Measurements from ENCODE around the gene BTN1A1. TPM values are rescaled to one million over a fixed set of nuclear protein-coding genes. Genes with fewer than 3 reads are reported as not detected.

The BTN1A1 gene
- total RNA-seq, 1 donor from 2014 or later, result not detected

DNA sequence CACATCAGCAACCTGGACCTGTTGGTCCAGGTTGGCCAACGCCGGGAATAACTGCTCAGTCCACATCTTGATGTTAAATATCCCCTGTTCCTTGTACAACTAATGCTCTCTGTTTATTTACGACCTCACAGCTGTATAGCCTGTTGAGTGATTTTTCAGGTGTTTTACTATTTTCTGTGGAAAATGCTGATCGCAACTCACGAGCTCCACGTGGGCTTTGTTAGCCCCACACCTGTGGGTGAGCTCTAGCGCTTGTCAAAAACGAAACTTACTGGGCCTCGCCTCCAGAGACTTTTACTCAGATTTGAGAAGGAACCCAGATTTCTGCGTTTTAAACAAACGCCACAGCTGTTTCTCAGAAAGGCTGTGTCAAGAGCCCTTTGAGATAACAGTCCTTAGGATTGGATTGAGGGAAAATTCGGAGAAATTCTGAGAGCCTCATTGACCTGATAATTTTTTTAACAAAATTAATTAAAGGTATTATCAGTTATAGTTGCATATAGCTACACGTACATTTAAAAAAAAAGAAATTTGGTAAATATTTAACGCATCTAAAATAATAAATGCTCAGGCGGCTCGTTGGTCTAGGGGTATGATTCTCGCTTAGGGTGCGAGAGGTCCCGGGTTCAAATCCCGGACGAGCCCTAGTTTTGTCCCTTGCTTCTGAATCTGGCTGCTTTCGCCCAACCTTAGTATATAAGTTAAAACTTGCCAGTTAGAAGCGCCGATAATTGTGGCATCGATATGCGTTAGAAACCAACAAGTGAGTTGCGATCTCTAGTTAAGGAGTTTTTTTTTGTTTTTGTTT is 54.8 kb downstream of the BTN1A1 start:
- no peak overlapping the region for H3K4me3 Mint-ChIP-seq (ENCODE audit: unreplicated experiment)
- Histone ChIP-seq H3K79me2 (ENCODE audit: insufficient read depth, low read length) (no peaks in the 10 kb centered on the region), H2AFZ (ENCODE audit: low read depth, low read length) (no peak overlapping the region), H3K4me2 (ENCODE audit: low read length) (peak overlapping the region; percentile 86), H4K20me1 (ENCODE audit: insufficient read depth, low read length) (no peaks in the 10 kb centered on the region), H3K9me3 (ENCODE audit: insufficient read depth, low read depth, low read length) (no peaks in the 10 kb centered on the region), H3K4me3 (ENCODE audit: insufficient read depth, low read depth, low read length) (peak overlapping the region; percentile 63), H3K4me1 (ENCODE audit: insufficient read depth, low read length) (peaks cover 6% of the 10 kb centered on the region), H3K9ac (ENCODE audit: low read length) (peak overlapping the region; percentile 63), H3K27ac (ENCODE audit: low read depth, low read length) (peak overlapping the region; percentile 21), H3K36me3 (ENCODE audit: insufficient read depth, low read length) (no peaks in the 10 kb centered on the region), H3K27me3 (ENCODE audit: insufficient read depth, low read length) (no peaks in the 10 kb centered on the region)
- TF ChIP-seq, protein P1, sequence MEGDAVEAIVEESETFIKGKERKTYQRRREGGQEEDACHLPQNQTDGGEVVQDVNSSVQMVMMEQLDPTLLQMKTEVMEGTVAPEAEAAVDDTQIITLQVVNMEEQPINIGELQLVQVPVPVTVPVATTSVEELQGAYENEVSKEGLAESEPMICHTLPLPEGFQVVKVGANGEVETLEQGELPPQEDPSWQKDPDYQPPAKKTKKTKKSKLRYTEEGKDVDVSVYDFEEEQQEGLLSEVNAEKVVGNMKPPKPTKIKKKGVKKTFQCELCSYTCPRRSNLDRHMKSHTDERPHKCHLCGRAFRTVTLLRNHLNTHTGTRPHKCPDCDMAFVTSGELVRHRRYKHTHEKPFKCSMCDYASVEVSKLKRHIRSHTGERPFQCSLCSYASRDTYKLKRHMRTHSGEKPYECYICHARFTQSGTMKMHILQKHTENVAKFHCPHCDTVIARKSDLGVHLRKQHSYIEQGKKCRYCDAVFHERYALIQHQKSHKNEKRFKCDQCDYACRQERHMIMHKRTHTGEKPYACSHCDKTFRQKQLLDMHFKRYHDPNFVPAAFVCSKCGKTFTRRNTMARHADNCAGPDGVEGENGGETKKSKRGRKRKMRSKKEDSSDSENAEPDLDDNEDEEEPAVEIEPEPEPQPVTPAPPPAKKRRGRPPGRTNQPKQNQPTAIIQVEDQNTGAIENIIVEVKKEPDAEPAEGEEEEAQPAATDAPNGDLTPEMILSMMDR (IDR thresholded peaks at IDR 0.05; ENCODE audit: insufficient read depth, low read depth, low read length), result no peak
- TF ChIP-seq EZH2 (IDR thresholded peaks at IDR 0.05; ENCODE audit: insufficient read depth, low read length), result no peak
- H3K4me1 Mint-ChIP-seq (ENCODE audit: low read depth, unreplicated experiment), result peaks cover 4% of the 10 kb centered on the region
- H3K9me3 Mint-ChIP-seq (ENCODE audit: unreplicated experiment), result no peaks in the 10 kb centered on the region
- peak; percentile 39 for DNase-seq (ENCODE audit: low read depth)
- H3K27ac Mint-ChIP-seq (ENCODE audit: unreplicated experiment), result peak overlapping the region; percentile 22
- FAIRE-seq, result no peak
- no peaks in the 10 kb centered on the region for H3K36me3 Mint-ChIP-seq (ENCODE audit: low read depth, unreplicated experiment)
- no peaks in the 10 kb centered on the region for H3K27me3 Mint-ChIP-seq (ENCODE audit: low read depth, unreplicated experiment)

DNA sequence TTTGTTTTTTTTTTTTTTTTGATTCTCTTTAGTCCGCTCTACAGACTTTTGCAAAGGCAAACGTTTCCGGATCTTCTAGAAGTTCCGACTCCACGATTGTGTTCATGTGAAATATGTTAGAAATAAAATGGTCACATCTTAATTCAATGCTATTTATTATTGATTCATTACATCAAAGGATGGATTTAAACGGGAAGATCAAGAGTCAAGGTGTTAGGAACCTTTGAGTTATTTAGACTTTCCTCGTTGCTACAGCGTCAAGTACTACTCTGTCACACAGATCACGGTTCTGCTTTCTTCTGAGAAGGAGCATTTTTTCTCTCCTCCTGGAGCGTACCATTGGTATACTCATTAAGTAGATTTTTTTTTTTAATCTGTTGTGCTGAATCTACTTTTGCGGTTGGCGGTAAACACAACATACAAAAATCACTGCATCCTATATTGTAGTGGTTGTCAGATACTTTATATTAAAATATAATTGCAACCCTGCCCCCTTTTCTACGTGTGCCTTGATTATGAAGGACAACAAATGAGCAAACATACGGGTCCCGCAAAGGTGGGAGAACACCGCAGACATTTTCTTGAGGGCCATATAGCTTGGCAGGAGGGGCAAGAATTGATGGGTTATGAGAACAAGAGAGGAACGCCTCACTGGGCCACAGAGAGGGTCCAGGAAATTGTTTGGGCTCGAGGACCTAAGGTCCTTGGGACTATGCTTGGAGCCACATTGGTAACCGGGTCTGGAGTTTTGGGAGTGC is 55.6 kb downstream of the BTN1A1 start:
- Mint-ChIP-seq H3K9me3 (ENCODE audit: unreplicated experiment) (no peaks in the 10 kb centered on the region), H3K27ac (ENCODE audit: unreplicated experiment) (peak overlapping the region; percentile 67)
- peak overlapping the region; percentile 43 for H2AFZ ChIP-seq (ENCODE audit: low read depth, low read length)

More for the DNA sequence above, 55.6 kb downstream of the BTN1A1 start:
- Histone ChIP-seq H3K4me3 (ENCODE audit: insufficient read depth, low read depth, low read length) (peak overlapping the region; percentile 63), H3K9ac (ENCODE audit: low read length) (peak overlapping the region; percentile 34), H4K20me1 (ENCODE audit: insufficient read depth, low read length) (no peaks in the 10 kb centered on the region), H3K27me3 (ENCODE audit: insufficient read depth, low read length) (no peaks in the 10 kb centered on the region), H3K9me3 (ENCODE audit: insufficient read depth, low read depth, low read length) (no peaks in the 10 kb centered on the region), H3K4me1 (ENCODE audit: insufficient read depth, low read length) (peaks cover 6% of the 10 kb centered on the region), H3K79me2 (ENCODE audit: insufficient read depth, low read length) (no peaks in the 10 kb centered on the region), H3K36me3 (ENCODE audit: insufficient read depth, low read length) (no peaks in the 10 kb centered on the region), H3K4me2 (ENCODE audit: low read length) (peak overlapping the region; percentile 86), H3K27ac (ENCODE audit: low read depth, low read length) (peak overlapping the region; percentile 1)
- peaks cover 4% of the 10 kb centered on the region for H3K4me1 Mint-ChIP-seq (ENCODE audit: low read depth, unreplicated experiment)
- H3K4me3 Mint-ChIP-seq (ENCODE audit: unreplicated experiment), result no peak overlapping the region
- H3K27me3 Mint-ChIP-seq (ENCODE audit: low read depth, unreplicated experiment), result no peaks in the 10 kb centered on the region
- DNase-seq (ENCODE audit: low read depth) (peak; percentile 48), FAIRE-seq (no peak)
- H3K36me3 Mint-ChIP-seq (ENCODE audit: low read depth, unreplicated experiment), result no peaks in the 10 kb centered on the region
- no peak for TF ChIP-seq EZH2 (IDR thresholded peaks at IDR 0.05; ENCODE audit: insufficient read depth, low read length)
- TF ChIP-seq, protein P1 (IDR thresholded peaks at IDR 0.05; ENCODE audit: insufficient read depth, low read depth, low read length), result no peak

All from astrocyte (in vitro differentiated cells and primary cell).